ENCODE measurements around the gene PDCL3. TPM values are rescaled to one million over a fixed set of nuclear protein-coding genes. Genes with fewer than 3 reads are reported as not detected.

PDCL3 gene
- total and polyA plus RNA-seq, 9 donors, result 17.8 to 49.3 (median 36.7) TPM

- 88% methylated on average over 1 of the region's 8 CpGs for WGBS (ENCODE audit: insufficient coverage)
- DNase-seq, result no peak
- no peaks in the 10 kb centered on the region for H3K27me3 ChIP-seq (ENCODE audit: control insufficient read depth, insufficient read depth, low read length)
Measured at GRCh38 chr2:100529176-100529575, 33.6 kb upstream of the PDCL3 start.

DNA sequence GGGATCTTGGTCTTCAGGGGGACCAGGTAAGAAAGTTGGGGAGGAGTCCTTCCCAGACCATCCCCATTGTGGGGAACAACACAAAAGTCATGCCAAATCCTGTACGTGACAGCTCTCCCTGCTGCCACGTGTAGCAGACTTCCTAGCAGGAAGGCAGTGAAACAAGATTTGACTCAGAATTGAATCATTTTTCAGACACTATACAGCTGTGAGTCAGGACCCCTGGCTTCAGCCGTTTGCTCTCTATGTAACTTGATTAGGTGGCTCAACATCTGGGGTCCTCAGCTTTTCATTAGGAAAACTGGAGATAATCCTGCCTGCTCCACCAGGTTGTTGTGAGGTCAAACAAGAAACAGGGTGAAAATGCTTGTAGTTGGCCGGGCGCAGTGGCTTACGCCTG is 32.9 kb upstream of the PDCL3 start:
- no peaks in the 10 kb centered on the region for H3K27me3 ChIP-seq (ENCODE audit: control insufficient read depth, insufficient read depth, low read length)
- no peaks in the 10 kb centered on the region for H3K9me3 ChIP-seq (replicated peaks; ENCODE audit: control insufficient read depth, low read depth, low read length)
- H3K36me3 ChIP-seq (ENCODE audit: control insufficient read depth, insufficient read depth, low read length), result no peaks in the 10 kb centered on the region
- H3K27ac ChIP-seq (ENCODE audit: low read length), result no peak overlapping the region
- no peak for DNase-seq
- no peak overlapping the region for H3K4me3 ChIP-seq (ENCODE audit: low read length)
- H3K4me1 ChIP-seq (ENCODE audit: control insufficient read depth, insufficient read depth, low read length), result no peaks in the 10 kb centered on the region
- WGBS (ENCODE audit: insufficient coverage), result 70% methylated on average over 5 of the region's 6 CpGs

More at GRCh38 chr2:100529176-100529575, 33.6 kb upstream of the PDCL3 start:
- Histone ChIP-seq H3K4me1 (ENCODE audit: control insufficient read depth, insufficient read depth, low read length) (no peaks in the 10 kb centered on the region), H3K36me3 (ENCODE audit: control insufficient read depth, insufficient read depth, low read length) (no peaks in the 10 kb centered on the region), H3K27ac (ENCODE audit: low read length) (no peak overlapping the region), H3K9me3 (replicated peaks; ENCODE audit: control insufficient read depth, low read depth, low read length) (no peaks in the 10 kb centered on the region), H3K4me3 (ENCODE audit: low read length) (no peak overlapping the region)

- Histone ChIP-seq H3K9me3 (replicated peaks; ENCODE audit: control insufficient read depth, low read depth, low read length) (no peaks in the 10 kb centered on the region), H3K36me3 (ENCODE audit: control insufficient read depth, insufficient read depth, low read length) (no peaks in the 10 kb centered on the region), H3K4me3 (ENCODE audit: low read length) (no peak overlapping the region), H3K4me1 (ENCODE audit: control insufficient read depth, insufficient read depth, low read length) (no peaks in the 10 kb centered on the region), H3K27me3 (ENCODE audit: control insufficient read depth, insufficient read depth, low read length) (no peaks in the 10 kb centered on the region), H3K27ac (ENCODE audit: low read length) (no peak overlapping the region)
- 67% methylated on average over 1 of the region's 2 CpGs for WGBS (ENCODE audit: insufficient coverage)
- DNase-seq, result no peak
Measured at GRCh38 chr2:100535855-100536254, 26.9 kb upstream of the PDCL3 start.

DNA sequence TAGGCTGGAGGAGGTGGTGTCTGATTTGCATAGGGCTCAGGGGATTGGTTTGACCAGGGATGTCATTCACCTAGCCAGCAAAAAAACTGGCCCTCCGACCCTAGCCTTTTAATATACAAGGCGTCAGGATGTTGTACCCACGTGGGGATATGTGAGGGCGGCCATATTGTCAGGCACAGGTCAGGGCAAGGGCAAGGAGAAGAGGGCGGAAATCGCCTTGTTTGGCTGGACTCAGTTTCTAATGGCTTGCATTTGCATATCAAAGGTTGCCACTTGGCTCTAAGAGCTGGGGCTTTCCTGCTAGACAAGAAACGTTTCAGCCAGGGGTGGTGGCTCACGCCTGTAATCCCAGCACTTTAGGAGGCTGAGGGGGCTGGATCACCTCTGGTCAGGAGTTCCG is 24.9 kb upstream of the PDCL3 start:
- Histone ChIP-seq H3K36me3 (ENCODE audit: control insufficient read depth, insufficient read depth, low read length) (no peaks in the 10 kb centered on the region), H3K4me1 (ENCODE audit: control insufficient read depth, insufficient read depth, low read length) (no peaks in the 10 kb centered on the region), H3K27me3 (ENCODE audit: control insufficient read depth, insufficient read depth, low read length) (no peaks in the 10 kb centered on the region), H3K9me3 (replicated peaks; ENCODE audit: control insufficient read depth, low read depth, low read length) (no peaks in the 10 kb centered on the region), H3K4me3 (ENCODE audit: low read length) (no peak overlapping the region), H3K27ac (ENCODE audit: low read length) (no peak overlapping the region)
- 70% methylated on average over 7 of the region's 9 CpGs for WGBS (ENCODE audit: insufficient coverage)
- no peak for DNase-seq

GRCh38 chr2:100539221-100539620 is 23.6 kb upstream of the PDCL3 start:
- H3K36me3 ChIP-seq (ENCODE audit: control insufficient read depth, insufficient read depth, low read length), result no peaks in the 10 kb centered on the region
- no peak overlapping the region for H3K4me3 ChIP-seq (ENCODE audit: low read length)
- peaks cover 2% of the 10 kb centered on the region for H3K27me3 ChIP-seq (ENCODE audit: control insufficient read depth, insufficient read depth, low read length)
- no peaks in the 10 kb centered on the region for H3K4me1 ChIP-seq (ENCODE audit: control insufficient read depth, insufficient read depth, low read length)
- no peak for DNase-seq
- no peak overlapping the region for H3K27ac ChIP-seq (ENCODE audit: low read length)
- WGBS (ENCODE audit: insufficient coverage), result no CpG with 5 or more reads among the region's 1 CpG
- no peaks in the 10 kb centered on the region for H3K9me3 ChIP-seq (replicated peaks; ENCODE audit: control insufficient read depth, low read depth, low read length)

DNA sequence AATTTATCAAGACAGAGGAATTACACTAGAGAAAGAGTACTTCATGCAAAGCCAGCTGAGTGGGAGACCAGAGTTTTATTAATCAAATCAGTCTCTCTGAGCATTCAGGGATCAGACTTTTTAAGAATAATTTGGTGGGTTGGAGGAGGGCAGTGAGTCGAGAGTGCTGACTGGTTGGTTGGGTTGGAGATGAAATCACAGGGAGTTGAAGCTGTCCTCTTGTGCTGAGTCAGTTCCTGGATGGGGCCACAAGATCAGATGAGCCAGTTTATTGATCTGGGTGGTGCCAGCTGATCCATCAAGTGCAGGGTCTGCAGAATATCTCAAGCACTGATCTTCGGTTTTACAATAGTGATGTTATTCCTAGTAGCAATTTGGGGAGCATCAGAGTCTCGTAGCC is 21.4 kb upstream of the PDCL3 start:
- no peak overlapping the region for H3K4me3 ChIP-seq (ENCODE audit: low read length)
- no peaks in the 10 kb centered on the region for H3K36me3 ChIP-seq (ENCODE audit: control insufficient read depth, insufficient read depth, low read length)
- H3K27ac ChIP-seq (ENCODE audit: low read length), result no peak overlapping the region
- H3K9me3 ChIP-seq (replicated peaks; ENCODE audit: control insufficient read depth, low read depth, low read length), result no peaks in the 10 kb centered on the region
- DNase-seq, result no peak
- no peaks in the 10 kb centered on the region for H3K4me1 ChIP-seq (ENCODE audit: control insufficient read depth, insufficient read depth, low read length)
- H3K27me3 ChIP-seq (ENCODE audit: control insufficient read depth, insufficient read depth, low read length), result peaks cover 2% of the 10 kb centered on the region
- WGBS (ENCODE audit: insufficient coverage), result 82% methylated on average over 1 of the region's 3 CpGs

DNA sequence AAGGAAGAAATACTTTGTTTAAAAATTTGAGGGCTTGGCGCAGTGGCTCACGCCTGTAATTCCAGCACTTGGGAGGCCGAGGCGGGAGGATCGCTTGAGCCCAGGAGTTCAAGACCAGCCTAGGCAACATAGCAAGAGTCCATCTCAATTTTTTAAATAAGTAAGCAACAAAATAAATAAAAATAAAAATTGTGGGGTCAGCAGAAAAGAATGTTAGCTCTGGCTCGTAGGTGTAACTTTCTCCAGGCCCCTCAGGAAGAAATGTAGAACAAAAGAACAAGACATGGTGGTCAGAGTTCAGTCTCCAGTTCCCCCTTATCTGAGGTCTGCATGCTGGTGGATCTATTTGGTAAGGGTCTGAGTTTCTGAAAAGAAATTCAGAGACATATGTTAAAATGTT is 20.4 kb upstream of the PDCL3 start:
- Histone ChIP-seq H3K4me1 (ENCODE audit: control insufficient read depth, insufficient read depth, low read length) (no peaks in the 10 kb centered on the region), H3K36me3 (ENCODE audit: control insufficient read depth, insufficient read depth, low read length) (no peaks in the 10 kb centered on the region), H3K27ac (ENCODE audit: low read length) (no peak overlapping the region), H3K9me3 (replicated peaks; ENCODE audit: control insufficient read depth, low read depth, low read length) (no peaks in the 10 kb centered on the region), H3K27me3 (ENCODE audit: control insufficient read depth, insufficient read depth, low read length) (peaks cover 2% of the 10 kb centered on the region), H3K4me3 (ENCODE audit: low read length) (no peak overlapping the region)
- WGBS (ENCODE audit: insufficient coverage), result 94% methylated on average over 5 of the region's 6 CpGs
- no peak for DNase-seq

- H3K27me3 ChIP-seq (ENCODE audit: control insufficient read depth, insufficient read depth, low read length), result peaks cover 2% of the 10 kb centered on the region
- no peaks in the 10 kb centered on the region for H3K9me3 ChIP-seq (replicated peaks; ENCODE audit: control insufficient read depth, low read depth, low read length)
- no peaks in the 10 kb centered on the region for H3K4me1 ChIP-seq (ENCODE audit: control insufficient read depth, insufficient read depth, low read length)
- peak; percentile 56 for DNase-seq
- 80% methylated on average over 1 of the region's 7 CpGs for WGBS (ENCODE audit: insufficient coverage)
- no peaks in the 10 kb centered on the region for H3K36me3 ChIP-seq (ENCODE audit: control insufficient read depth, insufficient read depth, low read length)
- H3K27ac ChIP-seq (ENCODE audit: low read length), result no peak overlapping the region
- H3K4me3 ChIP-seq (ENCODE audit: low read length), result no peak overlapping the region
Measured at GRCh38 chr2:100544911-100545596, 17.7 kb upstream of the PDCL3 start.

DNA sequence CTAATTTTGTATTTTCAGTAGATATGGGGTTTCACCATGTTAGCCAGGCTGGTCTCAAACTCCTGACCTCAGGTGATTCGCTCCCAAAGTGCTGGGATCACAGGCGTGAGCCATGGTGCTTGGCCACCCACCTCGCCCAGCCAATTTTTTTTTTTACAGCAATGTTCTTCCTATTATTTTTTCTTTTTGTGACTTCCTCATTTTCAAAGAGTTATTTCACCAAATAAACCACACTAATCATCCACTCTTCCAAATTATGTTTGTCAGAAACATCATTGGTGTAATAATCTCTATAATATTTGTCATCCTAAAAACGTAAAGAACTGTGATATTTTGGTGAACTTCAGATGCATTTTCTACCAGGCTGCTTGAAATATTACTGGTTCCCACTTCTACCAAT is 16.3 kb upstream of the PDCL3 start:
- Histone ChIP-seq H3K4me1 (ENCODE audit: control insufficient read depth, insufficient read depth, low read length) (no peaks in the 10 kb centered on the region), H3K27ac (ENCODE audit: low read length) (no peak overlapping the region), H3K4me3 (ENCODE audit: low read length) (no peak overlapping the region), H3K9me3 (replicated peaks; ENCODE audit: control insufficient read depth, low read depth, low read length) (no peaks in the 10 kb centered on the region), H3K27me3 (ENCODE audit: control insufficient read depth, insufficient read depth, low read length) (peaks cover 2% of the 10 kb centered on the region), H3K36me3 (ENCODE audit: control insufficient read depth, insufficient read depth, low read length) (no peaks in the 10 kb centered on the region)
- no peak for DNase-seq
- WGBS (ENCODE audit: insufficient coverage), result 96% methylated on average over 3 of the region's 4 CpGs

DNA sequence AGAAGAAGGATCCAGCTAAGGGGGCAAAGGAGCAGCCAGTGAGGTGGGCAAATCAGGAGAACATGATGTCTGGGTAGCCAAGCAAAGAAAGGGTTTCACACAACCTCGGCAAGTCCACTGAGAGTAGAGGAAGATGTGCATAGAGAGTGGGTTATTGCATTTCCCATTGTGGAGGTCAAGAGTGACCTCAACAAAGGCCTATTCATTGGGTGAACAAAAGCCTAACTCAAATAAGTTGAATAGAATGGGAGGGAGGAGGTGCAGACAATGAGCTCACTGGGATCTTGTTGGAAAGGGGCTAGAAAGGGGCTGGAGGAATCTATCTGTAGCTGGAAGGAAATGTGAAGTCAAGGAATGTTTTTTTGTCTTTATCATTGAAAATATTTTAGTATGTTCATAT is 14.0 kb upstream of the PDCL3 start:
- Histone ChIP-seq H3K27me3 (ENCODE audit: control insufficient read depth, insufficient read depth, low read length) (peaks cover 2% of the 10 kb centered on the region), H3K4me3 (ENCODE audit: low read length) (no peak overlapping the region), H3K4me1 (ENCODE audit: control insufficient read depth, insufficient read depth, low read length) (no peaks in the 10 kb centered on the region), H3K36me3 (ENCODE audit: control insufficient read depth, insufficient read depth, low read length) (no peaks in the 10 kb centered on the region), H3K27ac (ENCODE audit: low read length) (no peak overlapping the region), H3K9me3 (replicated peaks; ENCODE audit: control insufficient read depth, low read depth, low read length) (no peaks in the 10 kb centered on the region)
- 100% methylated on average over 1 of the region's 1 CpG for WGBS (ENCODE audit: insufficient coverage)
- DNase-seq, result no peak

- 89% methylated on average over 2 of the region's 5 CpGs for WGBS (ENCODE audit: insufficient coverage)
- H3K4me1 ChIP-seq (ENCODE audit: control insufficient read depth, insufficient read depth, low read length), result no peaks in the 10 kb centered on the region
- no peak for DNase-seq
- H3K4me3 ChIP-seq (ENCODE audit: low read length), result no peak overlapping the region
- H3K27me3 ChIP-seq (ENCODE audit: control insufficient read depth, insufficient read depth, low read length), result no peaks in the 10 kb centered on the region
- no peak overlapping the region for H3K27ac ChIP-seq (ENCODE audit: low read length)
- H3K36me3 ChIP-seq (ENCODE audit: control insufficient read depth, insufficient read depth, low read length), result no peaks in the 10 kb centered on the region
- no peaks in the 10 kb centered on the region for H3K9me3 ChIP-seq (replicated peaks; ENCODE audit: control insufficient read depth, low read depth, low read length)
Measured at GRCh38 chr2:100551303-100551702, 11.5 kb upstream of the PDCL3 start.
